ENCODE results near the gene LMO3.

The LMO3 gene

GRCh38 chr12:16599081-16599480, 6.9 kb downstream of the LMO3 start:
- DNase-seq = no peak

GRCh38 chr12:16594797-16595196, 11.2 kb downstream of the LMO3 start:
- DNase-seq = no peak

DNA sequence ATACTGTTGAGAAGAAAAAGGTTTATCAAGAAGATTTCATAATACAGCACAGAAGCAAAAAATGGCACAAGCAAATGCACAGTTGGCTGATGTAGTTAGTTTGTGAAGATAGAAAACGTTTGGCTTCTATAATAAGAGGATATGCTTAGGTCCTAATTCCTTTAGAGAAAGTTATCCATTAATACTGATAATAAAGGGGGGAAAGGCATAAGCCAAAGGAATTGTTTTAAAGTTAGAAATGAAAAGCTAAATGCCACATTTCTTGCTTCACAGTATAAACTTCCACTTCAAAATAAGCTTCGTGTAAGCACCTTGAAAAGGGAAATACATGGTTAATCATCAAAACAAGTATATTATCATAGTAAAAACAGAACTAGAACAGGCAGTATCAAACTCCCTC, 12.4 kb downstream of the LMO3 start:
- no peak for DNase-seq

- DNase-seq = no peak
These were observed 15.3 kb downstream of the LMO3 start for GRCh38 chr12:16590645-16591044.

DNA sequence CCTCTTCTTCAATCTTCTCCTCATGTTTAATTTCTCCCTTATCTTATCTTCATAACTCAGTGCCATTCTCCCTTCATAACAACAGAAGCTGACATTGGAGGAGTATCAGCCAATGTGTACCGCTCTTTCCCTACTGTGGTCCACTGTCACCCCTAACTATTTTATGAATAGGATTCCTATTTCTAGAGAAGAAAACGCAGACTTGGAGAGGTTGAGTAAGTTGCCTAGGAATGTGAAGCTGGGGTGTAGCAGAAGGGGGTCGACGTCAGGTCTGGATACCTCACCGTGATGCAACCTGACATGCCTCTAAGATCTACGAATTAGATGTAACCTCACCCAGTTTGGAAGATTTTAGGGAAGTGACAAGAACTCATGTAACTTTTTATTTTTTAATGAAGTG, 17.1 kb downstream of the LMO3 start:
- DNase-seq = no peak

GRCh38 chr12:16587514-16587913, 18.4 kb downstream of the LMO3 start:
- no peak for DNase-seq

DNA sequence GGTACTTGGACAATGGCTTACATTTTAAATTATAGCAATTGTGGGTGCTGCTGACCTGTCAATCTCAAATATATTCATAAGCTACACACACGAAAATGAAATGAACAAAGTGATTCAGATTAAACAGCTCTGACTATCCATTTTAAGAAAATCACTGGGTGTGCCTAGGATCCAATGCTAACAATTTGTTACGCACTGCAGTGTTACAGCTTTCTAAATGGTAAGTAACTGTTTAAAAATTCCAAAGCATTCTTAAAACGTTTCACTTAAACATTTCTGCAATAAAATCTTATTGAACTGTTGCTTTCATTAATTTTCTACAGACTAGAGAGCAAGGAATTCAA, 18.9 kb downstream of the LMO3 start:
- DNase-seq = no peak

GRCh38 chr12:16586350-16587109, 19.4 kb downstream of the LMO3 start:
- DNase-seq = no peak

DNA sequence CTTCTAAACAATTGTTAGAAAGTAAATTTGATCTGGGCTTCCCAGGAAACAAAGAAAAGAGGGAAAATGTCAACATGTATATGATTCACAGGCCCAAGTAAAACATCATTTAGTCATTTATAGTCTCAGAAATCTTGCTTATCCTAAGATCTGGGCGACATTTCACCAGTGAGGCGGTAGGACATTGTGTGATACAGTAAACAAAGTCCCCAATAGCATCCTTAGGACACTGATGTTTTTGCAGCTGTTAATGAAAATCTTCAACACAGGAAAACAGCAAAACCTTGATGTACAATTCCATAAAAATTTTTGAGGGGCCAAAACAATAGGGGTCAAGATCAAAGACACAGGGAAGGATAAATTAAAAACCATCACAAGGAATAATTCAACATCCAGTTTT, 20.2 kb downstream of the LMO3 start:
- DNase-seq = no peak

- no peak for DNase-seq
These were observed 21.8 kb downstream of the LMO3 start for GRCh38 chr12:16583969-16584745.

DNA sequence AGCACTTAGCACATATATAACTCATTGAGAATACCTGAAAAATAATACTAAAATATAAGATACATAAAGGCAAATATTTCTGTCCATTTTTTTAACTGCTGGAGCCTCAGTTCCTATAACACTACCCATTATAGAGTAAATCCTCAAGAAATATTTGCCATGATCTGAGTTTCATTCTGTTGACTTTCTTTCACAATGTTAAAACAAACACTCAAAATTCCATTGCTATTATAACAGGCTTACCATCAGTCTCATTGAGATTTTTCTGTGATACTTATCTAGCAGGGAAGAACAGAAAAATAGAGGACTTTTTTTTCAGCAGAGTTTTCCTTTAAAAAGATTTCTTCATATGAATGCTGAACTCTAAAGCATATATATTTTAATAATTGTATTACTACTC, 24.5 kb downstream of the LMO3 start:
- DNase-seq = no peak

DNA sequence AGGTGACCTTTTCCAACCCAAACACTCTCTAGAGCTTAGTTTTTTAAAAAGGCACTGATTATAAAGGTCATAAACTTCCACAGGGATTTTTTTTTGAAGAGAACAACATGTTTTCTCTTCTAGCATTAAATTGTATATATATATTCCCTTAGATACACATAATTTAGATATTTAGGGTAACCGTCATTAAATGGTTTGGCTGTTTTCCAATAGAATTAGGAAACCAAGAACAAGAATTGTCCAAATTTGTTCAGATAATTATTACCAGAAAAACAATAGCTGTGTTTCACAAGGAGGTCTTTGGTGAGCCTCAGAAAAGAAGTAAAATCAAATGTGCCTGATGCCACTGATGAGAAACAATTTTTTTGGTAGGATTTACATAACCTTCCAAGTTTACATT, 26.9 kb downstream of the LMO3 start:
- no peak for DNase-seq

DNA sequence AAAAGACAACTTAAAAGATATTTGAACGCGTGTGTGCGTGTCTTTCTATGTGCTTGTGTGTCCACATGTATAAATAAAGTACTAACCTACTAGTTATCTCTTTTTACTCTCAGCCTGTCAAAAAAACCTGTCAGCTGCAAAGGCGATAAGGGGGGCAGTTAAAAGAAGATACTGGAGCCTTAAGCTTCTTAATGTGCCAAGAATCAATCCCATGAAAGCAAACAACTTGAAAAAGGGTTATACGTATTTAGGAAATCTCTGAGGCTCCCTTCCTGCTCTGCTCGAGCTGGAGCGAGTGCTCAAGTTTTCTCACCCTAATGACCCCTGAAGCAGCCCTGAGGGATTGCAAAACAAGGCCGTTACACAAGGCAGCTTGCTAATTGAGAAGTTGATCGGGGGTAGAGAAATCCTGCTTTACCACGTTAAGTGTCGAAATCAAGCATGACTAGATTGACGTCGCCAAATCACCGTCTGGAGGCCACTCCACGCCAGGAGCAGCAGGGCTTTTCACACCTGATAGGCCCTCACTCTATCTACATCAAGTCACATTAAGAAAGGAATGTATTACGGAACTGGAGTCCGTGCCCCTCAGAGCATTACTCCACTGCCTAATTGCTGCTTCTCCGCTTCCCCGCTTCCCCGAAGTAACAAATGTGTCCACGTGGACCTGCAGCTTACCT, 32.4 kb downstream of the LMO3 start:
- DNase-seq = no peak

DNA sequence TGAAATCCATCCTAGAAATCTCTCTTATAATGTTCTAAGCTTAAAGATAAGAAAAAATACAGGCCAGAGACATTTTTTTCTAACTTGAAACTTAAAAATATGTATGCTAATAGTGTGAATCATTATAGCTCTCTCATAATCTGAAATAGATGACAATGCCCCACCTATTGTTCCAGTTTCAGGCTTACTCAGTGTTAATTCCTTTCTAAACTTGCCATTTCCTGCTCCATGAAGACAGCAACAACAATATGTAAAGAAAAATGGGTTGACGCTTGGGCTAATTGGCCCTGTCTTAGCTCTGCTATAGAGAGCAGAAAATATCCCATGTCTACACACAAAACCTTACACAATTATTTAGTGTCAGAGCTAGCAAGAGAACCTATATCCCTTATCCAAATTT, 37.1 kb downstream of the LMO3 start:
- DNase-seq = no peak

GRCh38 chr12:16564675-16565074, 41.3 kb downstream of the LMO3 start:
- no peak for DNase-seq

- DNase-seq = no peak
These were observed 42.5 kb downstream of the LMO3 start for GRCh38 chr12:16563504-16563903.

DNA sequence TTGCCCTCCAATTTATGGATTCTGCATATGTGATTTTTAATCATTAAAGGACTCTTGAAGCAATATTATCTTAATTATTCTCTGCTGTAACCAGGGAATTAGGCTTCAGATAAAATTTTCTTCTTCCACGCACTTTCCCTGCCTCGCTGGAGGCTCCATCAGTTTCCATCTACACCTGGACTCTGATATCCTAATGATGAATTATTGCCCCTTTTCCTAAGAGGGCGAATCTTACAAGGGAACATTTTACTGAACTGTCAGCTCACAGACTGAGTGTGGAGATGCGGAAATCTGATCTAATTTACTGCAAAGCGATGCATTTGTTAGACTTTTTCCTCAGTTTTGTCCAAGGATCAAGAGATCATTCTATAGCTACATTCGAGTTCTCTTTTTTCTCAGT, 43.0 kb downstream of the LMO3 start:
- DNase-seq = no peak

GRCh38 chr12:16562435-16562834, 43.5 kb downstream of the LMO3 start:
- DNase-seq = no peak

GRCh38 chr12:16560273-16560672, 45.7 kb downstream of the LMO3 start:
- no peak for DNase-seq

DNA sequence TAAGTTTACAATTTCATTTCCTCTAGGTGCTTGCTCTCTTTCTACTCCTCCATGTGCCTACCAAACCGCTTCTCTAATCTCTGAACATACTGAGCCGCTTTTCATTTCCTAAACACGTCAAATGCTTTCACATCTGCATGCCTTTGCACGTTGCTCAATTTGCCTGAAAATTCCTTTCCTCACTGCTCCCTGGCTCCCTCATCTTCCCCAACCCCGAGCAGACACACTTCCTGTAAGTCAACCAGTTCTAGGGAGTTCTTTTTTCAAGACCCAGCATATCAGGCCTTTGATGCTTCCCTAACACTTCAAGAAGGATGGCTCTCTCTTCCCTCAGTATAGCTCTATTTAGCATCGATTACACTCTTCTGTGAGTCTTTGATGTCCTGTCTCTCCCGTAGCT, 50.3 kb downstream of the LMO3 start:
- no peak for DNase-seq

- no peak for DNase-seq
These were observed 52.5 kb downstream of the LMO3 start for GRCh38 chr12:16553457-16553856.

DNA sequence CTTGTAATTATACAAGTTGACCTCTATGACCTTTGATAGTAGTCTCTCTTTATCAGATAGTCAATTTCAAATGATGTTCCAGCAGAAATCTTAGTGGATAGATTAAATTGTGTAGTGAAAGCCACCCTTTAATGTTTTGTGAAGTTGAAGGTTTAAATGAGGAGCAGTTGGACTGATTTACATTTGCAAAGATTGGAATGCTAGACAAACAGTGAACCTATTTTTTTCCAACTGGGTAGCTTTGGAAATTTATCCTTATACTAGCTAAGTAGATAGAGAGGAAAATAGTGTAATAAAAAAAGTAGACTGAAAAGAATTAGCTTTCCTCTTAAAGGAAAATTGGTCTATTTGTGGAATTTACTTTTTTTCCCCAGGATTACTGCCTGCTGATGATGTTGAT, 53.7 kb downstream of the LMO3 start:
- DNase-seq = no peak

DNA sequence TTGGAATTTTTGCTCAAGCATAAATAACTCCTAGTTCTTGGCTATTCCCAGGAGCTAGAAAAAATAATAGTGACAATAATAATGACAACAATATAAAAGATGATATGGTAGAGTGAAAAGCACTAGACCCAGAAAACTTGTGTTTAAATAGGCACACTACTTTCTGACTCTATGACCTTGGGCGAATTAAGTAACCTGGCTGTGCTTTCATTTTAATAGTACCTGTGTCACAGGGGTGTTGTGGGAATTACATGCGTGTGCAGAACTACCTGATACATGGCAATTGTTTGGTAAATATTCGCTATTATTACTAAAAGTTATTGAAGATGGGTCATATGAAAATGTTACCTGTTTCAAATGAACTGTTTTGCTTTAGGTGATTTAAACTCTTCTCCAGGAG, 60.1 kb downstream of the LMO3 start:
- no peak for DNase-seq

GRCh38 chr12:16542586-16542985, 63.4 kb downstream of the LMO3 start:
- no peak for DNase-seq
